Heart right ventricle (tissue), 16 donors: ENCODE data around the gene RPL29. TPM values are rescaled to one million over a fixed set of nuclear protein-coding genes. Genes with fewer than 3 reads are reported as not detected.

Experiments used
- ATAC-seq, 8 donors: fragments of 200-7000 bp; cut with Tn5 transposase; one replicate each; pipeline ENCODE4 v1.9.1; 2020; ENCODE audit warnings: mild to moderate bottlenecking in 8 of 8, moderate library complexity in 8 of 8, moderate number of reproducible peaks in 1 of 8
- DNase-seq, 2 donors: peaks; one replicate each; pipeline ENCODE4 v3.0.0-alpha.2; 2020
- H3K27ac ChIP-seq, 10 donors: fragments of 200-600 bp; sonication (generic) in 2 of 10; one replicate each; pipeline versions ENCODE4 v1.5.0 to v1.8.0; 2020 to 2022; ENCODE audit warnings: mild to moderate bottlenecking in 3 of 10
- H3K27me3 ChIP-seq, 7 donors: fragments of 200-600 bp; one replicate each; pipeline ENCODE4 v1.8.0; 2021 to 2022; ENCODE audit warnings: mild to moderate bottlenecking in 2 of 7
- H3K36me3 ChIP-seq, 9 donors: fragments of 200-600 bp; sonication (generic) in 1 of 9; one replicate each; pipeline versions ENCODE4 v1.5.0 to v1.8.0; 2020 to 2022; ENCODE audit warnings: mild to moderate bottlenecking in 2 of 9
- H3K4me1 ChIP-seq, 9 donors: fragments of 200-600 bp; sonication (generic) in 1 of 9; one replicate each; pipeline versions ENCODE4 v1.5.0 to v1.8.0; 2020 to 2022; ENCODE audit warnings: mild to moderate bottlenecking in 4 of 9
- H3K4me3 ChIP-seq, 10 donors: fragments of 200-600 bp; sonication (generic) in 2 of 10; one replicate each; pipeline versions ENCODE4 v1.5.0 to v1.8.0; 2020 to 2022; ENCODE audit warnings: mild to moderate bottlenecking in 7 of 10, moderate library complexity in 2 of 10
- H3K9me3 ChIP-seq, 11 donors: fragments of 200-600 bp in 10 of 11; sonication (generic) in 2 of 11; one replicate each; pipeline versions ENCODE4 v1.5.0 to v1.8.0; 2013 to 2022; ENCODE audit warnings: mild to moderate bottlenecking in 2 of 11, control low read depth in 1 of 11, moderate library complexity in 1 of 11
- CTCF ChIP-seq, 9 donors: fragments of 200-600 bp; sonication (generic) in 2 of 9; IDR thresholded peaks; one replicate each; pipeline versions ENCODE4 v1.5.0 to v1.8.0; 2021 to 2022; ENCODE audit warnings: antibody characterized with exemption in 9 of 9, mild to moderate bottlenecking in 5 of 9, moderate library complexity in 1 of 9
- WGBS, 2 donors: extraction: QIAGEN DNeasy Blood & Tissue Kit; methylation state at CpG; one replicate each; pipeline ENCODE4 v1.1.7; 2013; ENCODE audit warnings: inconsistent platforms in 1 of 2; 5-methylcytosine and 5-hydroxymethylcytosine counted together
- intact Hi-C, 10 donors: fragments of 100-400 bp; cut with DNase I; formaldehyde crosslinking; loops; one replicate each; pipeline versions ENCODE4 v1.11.1 to v1.14.2; 2022
- polyA plus RNA-seq, 2 donors: library from polyadenylated mRNA; stranded (reverse); fragments of 200-250 nt; gene quantifications; one replicate each; pipeline ENCODE4 v1.2.3, GENCODE V29; 2013
- total RNA-seq, 10 donors: library from RNA; stranded (reverse); fragmentation: NEBNext Ultra II Directional in 3 of 10; extraction: Animal tissue kit (Norgen Biotek cat#: 25700) in 3 of 10; gene quantifications; one replicate each; pipeline versions ENCODE4 v1.2.1 to v1.2.4, GENCODE V29; 2021 to 2023
- donor health status: Arrhythmogenic right ventricular cardiomyopathy.
- donor health status: ischemic (EF 13 %, LVEDD 7.1; RV severe dilation, severe dysfunction).
- donor health status: healthy with polysubstance abuse.
- donor health status: DM: no; HTN: yes; CAD: no.
- donor health status: DM: no; HTN: no; CAD: no.
- donor health status: ischemic (EF 25% LVEDD 6.9; RV normal size, moderate dysfunction).
- donor health status: ischemic (EF 25% LVEDD 5.7; RV mildly dilated, moderate dysfunction).
- donor health status: healthy.
- donor health status: DM: yes; HTN: yes; CAD: no.
- donor health status: Ischemic cardiomyopathy.
- donor health status: ischemic (EF 35%, LVEDD 5.7; RV mildly dilated, moderate dysfunction).
- donor health status: nonischemic (EF 11% LVEDD 7.7; RV severe dilation, severe dysfunction).
- donor health status: DM: yes; HTN: yes; CAD: no.
- donor health status: PGD.
- donor health status: ischemic (EF 29% LVEDD 5.4; RV normal size, mild dysfunction).
- donor health status: nonischemic (EF 23%, LVEDD 6.1; RV moderate dilation, normal function).

Gene RPL29
- total and polyA plus RNA-seq, 12 donors, result 505 to 1,915 (median 643) TPM

GRCh38 chr3:51944451-51945021, 51.2 kb downstream of the RPL29 start:
- 92 to 93% methylated on average over 11 of the region's 11 CpGs for WGBS, 2 donors
- no peak for ATAC-seq
- Histone ChIP-seq H3K27me3 (no peaks in the 10 kb centered on the region), H3K4me3 (no peak overlapping the region), H3K9me3 (no peaks in the 10 kb centered on the region), H3K36me3 (peaks cover 0 to 43% (median 0%) of the 10 kb centered on the region in 9 donors), H3K27ac (no peak overlapping the region), H3K4me1 (peaks cover 11 to 33% (median 29%) of the 10 kb centered on the region in 9 donors)
- no peak for DNase-seq
- intact Hi-C loops, result loop anchor here in 2 of 10 donors (5.0 kb wide), 3 partner anchors 38 to 198 kb away; partner anchors contain the start of genes ACY1 (in 1 of the 2) and DUSP7 (in 1 of the 2)
- TF ChIP-seq CTCF (IDR thresholded peaks at IDR 0.05), result no peak

Other genes starting within 250 kb of the RPL29 start
- not detected for gene IQCF6, start 216.7 kb downstream of the RPL29 start, total RNA-seq
- gene IQCF6, start 216.7 kb downstream of the RPL29 start, polyA plus RNA-seq, result not detected
- not detected for gene IQCF2, start 134.3 kb downstream of the RPL29 start, total RNA-seq
- not detected for gene IQCF2, start 134.3 kb downstream of the RPL29 start, polyA plus RNA-seq
- gene IQCF5, start 120.3 kb downstream of the RPL29 start, total RNA-seq, result not detected
- not detected for gene IQCF5, start 120.3 kb downstream of the RPL29 start, polyA plus RNA-seq
- gene IQCF1, start 92.5 kb downstream of the RPL29 start, total RNA-seq, result not detected
- gene IQCF1, start 92.5 kb downstream of the RPL29 start, polyA plus RNA-seq, result not detected
- gene RRP9, start 54.0 kb downstream of the RPL29 start, total RNA-seq, result 10 to 100 TPM in 4 of 10 donors, 1 to 10 TPM in 6; 8.5 to 17.3 (median 9.1) TPM
- gene RRP9, start 54.0 kb downstream of the RPL29 start, polyA plus RNA-seq, result 10 to 100 TPM; 11.0 to 30.2 TPM
- gene PARP3, start 53.5 kb downstream of the RPL29 start, total RNA-seq, result 10 to 100 TPM; 12.9 to 34.5 (median 16.9) TPM
- gene PARP3, start 53.5 kb downstream of the RPL29 start, polyA plus RNA-seq, result 10 to 100 TPM in 1 of 2 donors, 1 to 10 TPM in 1; 7.0 to 17.8 TPM
- gene GPR62, start 40.5 kb downstream of the RPL29 start, total RNA-seq, result under 1 TPM in 8 of 10 donors, not detected in 2; 0.14 to 0.38 (median 0.23) TPM
- gene GPR62, start 40.5 kb downstream of the RPL29 start, polyA plus RNA-seq, result under 1 TPM; 0.01 to 0.15 TPM
- gene PCBP4, start 28.4 kb downstream of the RPL29 start, total RNA-seq, result 10 to 100 TPM; 55.1 to 85.9 (median 59.9) TPM
- 100 to 1,000 TPM in 1 of 2 donors, 10 to 100 TPM in 1; 63.8 to 123 TPM for gene PCBP4, start 28.4 kb downstream of the RPL29 start, polyA plus RNA-seq
- gene ABHD14B, start 21.8 kb downstream of the RPL29 start, total RNA-seq, result 10 to 100 TPM in 8 of 10 donors, 1 to 10 TPM in 2; 7.5 to 19.0 (median 12.0) TPM
- 10 to 100 TPM; 14.6 to 47.5 TPM for gene ABHD14B, start 21.8 kb downstream of the RPL29 start, polyA plus RNA-seq
- gene ABHD14A, start 20.8 kb downstream of the RPL29 start, total RNA-seq, result 10 to 100 TPM; 19.3 to 38.6 (median 23.6) TPM
- gene ABHD14A, start 20.8 kb downstream of the RPL29 start, polyA plus RNA-seq, result 10 to 100 TPM; 26.3 to 80.1 TPM
- gene ACY1, start 12.4 kb downstream of the RPL29 start, total RNA-seq, result 10 to 100 TPM; 18.7 to 45.6 (median 24.7) TPM
- 10 to 100 TPM; 24.6 to 28.3 TPM for gene ACY1, start 12.4 kb downstream of the RPL29 start, polyA plus RNA-seq
- 10 to 100 TPM; 11.3 to 29.7 (median 15.8) TPM for gene DUSP7, start 60.7 kb upstream of the RPL29 start, total RNA-seq
- gene DUSP7, start 60.7 kb upstream of the RPL29 start, polyA plus RNA-seq, result 10 to 100 TPM; 10.4 to 19.2 TPM
- 1 to 10 TPM in 5 of 10 donors, under 1 TPM in 5; 0.60 to 3.5 (median 1.1) TPM for gene POC1A, start 158.5 kb upstream of the RPL29 start, total RNA-seq
- gene POC1A, start 158.5 kb upstream of the RPL29 start, polyA plus RNA-seq, result 1 to 10 TPM in 1 of 2 donors, under 1 TPM in 1; 0.44 to 1.9 TPM
- 100 to 1,000 TPM; 117 to 233 (median 177) TPM for gene ALAS1, start 202.3 kb upstream of the RPL29 start, total RNA-seq
- 10 to 100 TPM; 55.2 to 98.4 TPM for gene ALAS1, start 202.3 kb upstream of the RPL29 start, polyA plus RNA-seq
- gene TLR9, start 229.8 kb upstream of the RPL29 start, total RNA-seq, result under 1 TPM in 8 of 10 donors, not detected in 2; 0.12 to 0.46 (median 0.30) TPM
- under 1 TPM in 1 of 2 donors, not detected in 1; 0.06 TPM for gene TLR9, start 229.8 kb upstream of the RPL29 start, polyA plus RNA-seq
- 100 to 1,000 TPM in 5 of 10 donors, 10 to 100 TPM in 5; 71.5 to 148 (median 99.1) TPM for gene TWF2, start 243.3 kb upstream of the RPL29 start, total RNA-seq
- gene TWF2, start 243.3 kb upstream of the RPL29 start, polyA plus RNA-seq, result 10 to 100 TPM; 44.7 to 62.8 TPM
- 10 to 100 TPM in 2 of 10 donors, 1 to 10 TPM in 8; 5.2 to 17.6 (median 7.9) TPM for gene PPM1M, start 249.9 kb upstream of the RPL29 start, total RNA-seq
- gene PPM1M, start 249.9 kb upstream of the RPL29 start, polyA plus RNA-seq, result 10 to 100 TPM in 1 of 2 donors, 1 to 10 TPM in 1; 6.4 to 11.1 TPM